Measurements from ENCODE around the gene SLC6A9.

Gene SLC6A9

DNA sequence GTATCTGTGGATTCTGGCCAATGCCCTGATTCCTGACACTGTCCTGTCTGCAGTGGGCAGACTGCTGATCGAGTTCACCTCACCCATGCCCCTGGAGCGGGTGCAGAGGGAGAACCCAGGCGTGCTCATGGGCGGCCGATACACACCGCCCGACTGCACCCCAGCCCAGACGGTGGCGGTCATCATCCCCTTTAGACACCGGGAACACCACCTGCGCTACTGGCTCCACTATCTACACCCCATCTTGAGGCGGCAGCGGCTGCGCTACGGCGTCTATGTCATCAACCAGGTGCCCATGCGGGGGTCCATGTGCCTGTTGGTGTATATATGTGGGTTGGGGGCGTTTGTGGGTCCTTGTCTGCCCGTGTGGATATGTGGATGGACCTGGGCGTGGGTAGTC is 49.6 kb downstream of the SLC6A9 start:
- no peak for DNase-seq

DNA sequence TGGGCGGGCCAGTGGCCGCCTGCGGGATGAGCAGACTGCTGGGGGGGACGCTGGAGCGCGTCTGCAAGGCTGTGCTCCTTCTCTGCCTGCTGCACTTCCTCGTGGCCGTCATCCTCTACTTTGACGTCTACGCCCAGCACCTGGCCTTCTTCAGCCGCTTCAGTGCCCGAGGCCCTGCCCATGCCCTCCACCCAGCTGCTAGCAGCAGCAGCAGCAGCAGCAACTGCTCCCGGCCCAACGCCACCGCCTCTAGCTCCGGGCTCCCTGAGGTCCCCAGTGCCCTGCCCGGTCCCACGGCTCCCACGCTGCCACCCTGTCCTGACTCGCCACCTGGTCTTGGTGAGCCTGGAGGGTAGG is 50.1 kb downstream of the SLC6A9 start:
- no peak for DNase-seq

GRCh38 chr1:43980255-43981134 is 50.8 kb downstream of the SLC6A9 start:
- DNase-seq = no peak

- no peak for DNase-seq
Observed at GRCh38 chr1:43979528-43980254, 51.6 kb downstream of the SLC6A9 start.

GRCh38 chr1:43979261-43979527 is 52.1 kb downstream of the SLC6A9 start:
- no peak for DNase-seq

GRCh38 chr1:43978551-43979260 is 52.6 kb downstream of the SLC6A9 start, which contains the start of gene B4GALT2:
B4GALT2 (plus strand) TSS chr1:43979210; CDS start chr1:43981161, 1,951 bp downstream.
- DNase-seq = no peak

DNA sequence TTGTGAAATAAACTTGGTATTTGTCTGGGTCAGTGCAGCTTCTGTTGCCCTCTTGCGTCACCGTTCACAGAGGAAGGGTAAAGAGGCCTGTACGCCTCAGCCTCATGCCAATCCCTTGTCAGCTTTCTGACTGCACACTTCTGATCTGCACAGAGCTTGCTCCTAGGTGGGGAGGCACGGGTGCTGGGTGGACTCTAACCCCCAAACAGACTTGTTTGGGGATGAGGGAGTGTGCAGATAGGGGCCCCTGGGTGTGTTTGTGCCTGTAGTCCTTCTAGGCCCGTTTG is 53.1 kb downstream of the SLC6A9 start:
- no peak for DNase-seq

GRCh38 chr1:43977376-43978263 is 53.6 kb downstream of the SLC6A9 start:
- DNase-seq = peak; percentile 29

DNA sequence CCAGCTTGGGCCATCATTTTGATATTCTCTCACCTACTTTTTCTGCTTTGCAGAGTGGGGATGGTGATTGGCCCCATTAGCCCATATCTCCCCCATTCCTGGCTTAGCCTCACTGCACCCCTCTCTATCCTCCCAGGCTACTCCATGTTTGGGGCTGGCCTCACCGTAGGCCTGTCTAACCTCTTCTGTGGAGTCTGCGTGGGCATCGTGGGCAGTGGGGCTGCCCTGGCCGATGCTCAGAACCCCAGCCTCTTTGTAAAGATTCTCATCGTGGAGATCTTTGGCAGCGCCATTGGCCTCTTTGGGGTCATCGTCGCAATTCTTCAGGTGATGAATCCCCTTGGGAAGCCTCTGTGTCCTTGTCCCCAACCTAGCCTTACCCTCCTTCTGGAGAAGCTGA is 54.4 kb downstream of the SLC6A9 start:
- no peak for DNase-seq

GRCh38 chr1:43976045-43976444 is 55.2 kb downstream of the SLC6A9 start:
- DNase-seq = no peak

- peak; percentile 88 for DNase-seq
Observed at GRCh38 chr1:43975249-43975961, 55.9 kb downstream of the SLC6A9 start.

DNA sequence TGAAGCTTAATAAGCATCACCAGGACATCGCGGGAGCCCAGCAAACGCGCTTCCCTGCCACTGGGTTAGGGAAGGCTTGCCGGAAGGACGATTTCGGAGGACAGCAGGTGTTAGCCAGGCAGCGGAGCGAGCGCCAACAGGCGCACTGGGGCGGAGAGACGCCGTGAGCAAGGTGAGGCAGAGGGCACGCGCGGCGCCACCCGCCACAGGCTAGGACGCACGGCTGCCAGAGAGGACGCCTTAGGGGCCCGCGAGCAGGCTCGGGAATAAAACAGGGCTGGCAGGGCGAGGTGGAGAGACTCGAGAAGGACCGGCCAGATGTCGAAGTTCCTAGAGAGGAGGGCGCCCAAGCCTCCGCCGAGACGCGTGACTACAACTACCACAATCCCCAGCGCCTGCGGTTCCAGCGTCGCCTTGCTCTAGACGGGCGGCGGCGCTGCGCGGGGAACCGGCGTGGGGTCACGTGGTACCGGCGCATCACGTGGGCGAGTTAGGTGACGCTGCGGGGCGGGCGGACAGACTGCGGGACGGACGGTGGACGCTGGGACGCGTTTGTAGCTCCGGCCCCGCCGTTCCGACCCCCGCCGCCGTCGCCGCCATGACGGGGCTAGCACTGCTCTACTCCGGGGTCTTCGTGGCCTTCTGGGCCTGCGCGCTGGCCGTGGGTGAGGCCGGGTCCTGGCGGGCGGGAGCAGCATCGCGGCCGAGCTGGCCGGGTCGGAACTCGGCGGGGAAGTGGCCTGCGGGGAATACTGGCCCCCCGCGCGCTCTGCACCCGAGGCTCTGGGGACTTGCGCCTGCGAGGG is 56.6 kb downstream of the SLC6A9 start, which contains the start of gene ATP6V0B:
Gene ATP6V0B, plus strand, starts transcription at position 518 of the 806 bp plus-strand sequence. Its CDS starts 81 bp downstream, at position 599.
- peak; percentile 97 for DNase-seq

DNA sequence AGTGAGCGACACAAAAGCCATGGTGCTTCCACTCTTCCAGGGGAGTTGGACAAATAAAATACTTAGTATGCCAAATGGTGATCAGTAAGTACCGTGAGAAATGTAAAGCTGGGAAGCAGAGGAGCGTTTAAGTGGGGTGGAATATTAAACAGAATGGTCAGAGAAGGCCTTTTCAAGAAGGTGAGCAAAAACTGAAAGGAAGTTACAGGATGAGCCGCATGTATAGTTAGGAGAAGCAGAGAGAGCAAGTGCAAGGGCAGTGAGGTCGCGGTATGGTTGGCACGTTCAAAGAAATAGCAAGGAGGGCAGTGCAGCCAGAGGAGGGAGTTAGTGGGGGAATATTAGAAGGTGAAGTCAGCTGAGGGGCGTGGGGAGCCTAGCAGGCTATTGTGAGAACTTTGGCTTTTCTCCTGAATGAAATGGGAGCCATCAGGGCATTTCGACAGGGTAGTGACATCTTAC is 57.2 kb downstream of the SLC6A9 start:
- no peak for DNase-seq

DNA sequence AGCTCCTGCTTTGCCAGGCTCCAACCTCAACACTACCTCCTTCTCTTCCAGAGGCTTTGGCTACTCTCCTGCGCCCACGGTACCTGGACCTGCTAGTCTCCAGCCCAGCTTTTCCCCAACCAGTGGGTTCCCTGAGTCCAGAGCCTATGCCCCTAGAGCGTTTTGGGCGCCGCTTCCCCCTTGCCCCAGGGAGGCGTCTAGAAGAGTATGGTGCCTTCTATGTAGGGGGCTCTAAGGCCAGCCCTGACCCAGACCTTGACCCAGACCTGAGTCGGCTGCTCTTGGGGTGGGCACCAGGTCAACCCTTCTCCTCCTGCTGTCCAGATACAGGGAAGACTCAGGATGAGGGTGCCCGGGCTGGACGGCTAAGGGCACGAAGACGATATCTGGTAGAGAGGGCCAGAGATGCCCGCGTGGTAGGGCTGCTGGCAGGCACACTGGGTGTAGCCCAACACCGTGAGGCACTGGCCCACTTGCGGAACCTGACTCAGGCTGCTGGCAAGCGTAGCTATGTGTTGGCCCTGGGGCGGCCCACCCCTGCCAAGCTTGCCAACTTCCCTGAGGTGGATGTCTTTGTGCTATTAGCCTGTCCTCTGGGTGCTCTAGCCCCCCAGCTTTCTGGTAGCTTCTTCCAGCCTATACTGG is 59.8 kb downstream of the SLC6A9 start:
- no peak for DNase-seq

- DNase-seq = no peak
Observed at GRCh38 chr1:43970911-43971310, 60.4 kb downstream of the SLC6A9 start.

- no peak for DNase-seq
Observed at GRCh38 chr1:43970502-43970901, 60.8 kb downstream of the SLC6A9 start.

DNA sequence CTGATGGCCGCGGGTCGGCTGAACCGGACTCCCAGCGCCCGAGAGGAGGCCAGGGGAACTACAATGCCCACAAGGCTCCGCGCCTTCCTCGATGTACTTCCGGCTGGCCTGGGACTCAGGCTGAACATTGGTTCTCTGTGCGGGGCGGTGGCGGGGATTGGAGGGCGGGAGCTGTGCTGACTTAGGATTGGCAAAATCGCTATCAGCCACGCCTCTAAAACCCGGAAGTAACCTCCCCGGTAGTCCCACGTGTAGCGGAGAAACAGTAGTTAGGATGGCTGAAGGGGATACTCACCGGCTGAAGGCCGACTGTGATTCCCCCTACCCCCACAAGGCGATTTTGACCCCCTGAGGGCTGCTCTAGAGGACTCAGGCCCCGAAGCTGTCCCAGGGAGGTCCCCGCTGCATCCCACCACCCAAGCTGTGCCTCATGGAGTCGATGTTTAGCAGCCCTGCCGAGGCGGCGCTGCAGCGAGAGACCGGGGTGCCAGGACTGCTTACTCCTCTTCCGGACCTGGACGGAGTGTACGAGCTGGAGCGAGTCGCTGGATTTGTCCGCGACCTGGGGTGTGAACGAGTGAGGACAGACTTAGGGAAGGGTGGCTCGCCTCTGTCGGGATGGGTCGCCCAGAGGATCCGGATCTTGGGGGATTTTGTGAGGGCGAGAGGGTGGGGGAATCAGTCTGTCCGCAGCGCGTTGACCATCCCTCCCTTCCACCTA is 61.4 kb downstream of the SLC6A9 start, which contains the start of gene DPH2:
Gene DPH2, plus strand, starts transcription at position 265 of the 721 bp plus-strand sequence. Its CDS starts 166 bp downstream, at position 431.
- peak; percentile 98 for DNase-seq

GRCh38 chr1:43969416-43969745 is 61.9 kb downstream of the SLC6A9 start:
- no peak for DNase-seq

- no peak for DNase-seq
Observed at GRCh38 chr1:43968348-43968948, 62.8 kb downstream of the SLC6A9 start.

All from inflammatory macrophage treated with lipopolysaccharide for 4 hours (primary cell).